ENCODE data around the gene MCMBP.

GRCh38 chr10:119784340-119785067 lies 88.1 kb downstream of the MCMBP start:
- no peak for TF ChIP-seq CTCF (IDR thresholded peaks at IDR 0.05; ENCODE audit: low read depth, low read length)
- no peak for TF ChIP-seq EZH2phosphoT487 (IDR thresholded peaks at IDR 0.05; ENCODE audit: low read depth)

Measured in OCI-LY3 (cell line).